Breast epithelium (tissue), 3 donors: Measurements from ENCODE around the gene SLC7A9.
"Not testable (repeated sequence)": the region's sequence is repeated elsewhere in the genome, so short reads cannot be mapped to it uniquely, and the experiment has no call there.

Experiments used
- CTCF ChIP-seq, 3 donors: fragments of 450-650 bp; IDR thresholded peaks; one replicate each; pipeline ENCODE4 v1.5.1; 2016 to 2017; ENCODE audit warnings: antibody characterized with exemption in 3 of 3, mild to moderate bottlenecking in 3 of 3, moderate library complexity in 3 of 3
- POLR2A ChIP-seq: fragments of 450-650 bp; IDR thresholded peaks from one replicate; pipeline ENCODE4 v1.6.1; 2016; ENCODE audit warnings: antibody characterized with exemption, mild to moderate bottlenecking, moderate library complexity

- not testable (repeated sequence) for TF ChIP-seq POLR2A; CTCF (IDR thresholded peaks at IDR 0.05)
These were observed 36.7 kb downstream of the SLC7A9 start for GRCh38 chr19:32832825-32833224.
